LNCAP (cell line): ENCODE measurements around the gene DHRS9.

ENCODE experiments used
- CTCF ChIP-seq: fragments of 450-650 bp; IDR thresholded peaks from 2 replicates; pipeline ENCODE4 v1.5.1; 2017; ENCODE audit warnings: mild to moderate bottlenecking

The DHRS9 gene

GRCh38 chr2:169114056-169114455, 44.7 kb downstream of the DHRS9 start:
- no peak for TF ChIP-seq CTCF

GRCh38 chr2:169116327-169116726, 47.0 kb downstream of the DHRS9 start:
- TF ChIP-seq CTCF: no peak

GRCh38 chr2:169116993-169117392, 47.6 kb downstream of the DHRS9 start:
- no peak for TF ChIP-seq CTCF

- no peak for TF ChIP-seq CTCF
These were observed 48.7 kb downstream of the DHRS9 start for GRCh38 chr2:169118060-169118459.

GRCh38 chr2:169119123-169119760, 49.9 kb downstream of the DHRS9 start:
- TF ChIP-seq CTCF: no peak

GRCh38 chr2:169119851-169120250, 50.5 kb downstream of the DHRS9 start:
- no peak for TF ChIP-seq CTCF

GRCh38 chr2:169129703-169130243, 60.4 kb downstream of the DHRS9 start:
- no peak for TF ChIP-seq CTCF
